ENCODE measurements around the gene EFCAB14. TPM values are rescaled to one million over a fixed set of nuclear protein-coding genes. Genes with fewer than 3 reads are reported as not detected.

EFCAB14 gene
- total RNA-seq, 1 donor: 63.7 TPM

DNA sequence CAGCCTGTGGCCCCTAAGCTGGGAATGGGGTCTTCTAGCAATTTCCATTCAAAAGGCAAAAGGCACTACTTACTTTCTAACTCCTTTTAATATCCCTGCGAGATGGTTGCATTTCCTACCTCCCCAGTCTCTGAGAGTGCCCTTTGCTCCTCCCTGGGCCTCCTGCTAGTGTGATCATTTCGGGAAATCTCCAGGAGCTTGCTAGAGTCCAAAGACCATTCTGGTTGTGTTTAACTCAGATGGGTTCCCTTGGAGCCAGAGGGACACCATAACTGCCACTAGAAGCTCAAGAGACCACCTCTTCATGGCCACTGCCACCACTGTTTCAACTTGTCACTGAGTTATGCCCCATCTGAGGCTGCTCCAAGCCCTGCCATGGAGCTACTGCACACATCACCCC is 45.5 kb upstream of the EFCAB14 start:
- Histone ChIP-seq H3K79me2 (ENCODE audit: insufficient read depth, low read length) (no peaks in the 10 kb centered on the region), H3K4me3 (ENCODE audit: insufficient read depth, low read length) (no peak overlapping the region), H3K4me2 (ENCODE audit: insufficient read depth, low read length) (no peak overlapping the region), H3K27me3 (ENCODE audit: insufficient read depth, low read length) (no peaks in the 10 kb centered on the region), H4K20me1 (ENCODE audit: insufficient read depth, low read length) (no peaks in the 10 kb centered on the region), H3K4me1 (ENCODE audit: insufficient read depth, low read length) (no peaks in the 10 kb centered on the region), H2AFZ (ENCODE audit: low read length) (no peak overlapping the region), H3K36me3 (ENCODE audit: insufficient read depth, low read length) (no peaks in the 10 kb centered on the region), H3K27ac (ENCODE audit: low read depth, low read length) (no peak overlapping the region), H3K9me3 (ENCODE audit: low read depth, low read length) (no peaks in the 10 kb centered on the region)
- no peak for TF ChIP-seq CTCF (IDR thresholded peaks at IDR 0.05; ENCODE audit: extremely low read depth, low read depth, low read length)
- DNase-seq (ENCODE audit: insufficient read length, low spot score, missing footprints): no peak

- no peaks in the 10 kb centered on the region for H4K20me1 ChIP-seq (ENCODE audit: insufficient read depth, low read length)
- no peak overlapping the region for H3K4me3 ChIP-seq (ENCODE audit: insufficient read depth, low read length)
- H3K36me3 ChIP-seq (ENCODE audit: insufficient read depth, low read length): no peaks in the 10 kb centered on the region
- no peaks in the 10 kb centered on the region for H3K27me3 ChIP-seq (ENCODE audit: insufficient read depth, low read length)
- no peak overlapping the region for H3K27ac ChIP-seq (ENCODE audit: low read depth, low read length)
- no peaks in the 10 kb centered on the region for H3K79me2 ChIP-seq (ENCODE audit: insufficient read depth, low read length)
- H3K4me1 ChIP-seq (ENCODE audit: insufficient read depth, low read length): no peaks in the 10 kb centered on the region
- no peak for DNase-seq (ENCODE audit: insufficient read length, low spot score, missing footprints)
- H3K4me2 ChIP-seq (ENCODE audit: insufficient read depth, low read length): no peak overlapping the region
- H2AFZ ChIP-seq (ENCODE audit: low read length): no peak overlapping the region
- TF ChIP-seq CTCF (IDR thresholded peaks at IDR 0.05; ENCODE audit: extremely low read depth, low read depth, low read length): no peak
- no peaks in the 10 kb centered on the region for H3K9me3 ChIP-seq (ENCODE audit: low read depth, low read length)
Measured at GRCh38 chr1:46761740-46762139, 42.8 kb upstream of the EFCAB14 start.

- Histone ChIP-seq H3K9me3 (ENCODE audit: low read depth, low read length) (no peaks in the 10 kb centered on the region), H3K79me2 (ENCODE audit: insufficient read depth, low read length) (no peaks in the 10 kb centered on the region), H3K27me3 (ENCODE audit: insufficient read depth, low read length) (no peaks in the 10 kb centered on the region), H3K4me1 (ENCODE audit: insufficient read depth, low read length) (no peaks in the 10 kb centered on the region), H3K4me3 (ENCODE audit: insufficient read depth, low read length) (no peak overlapping the region), H3K27ac (ENCODE audit: low read depth, low read length) (no peak overlapping the region), H3K36me3 (ENCODE audit: insufficient read depth, low read length) (no peaks in the 10 kb centered on the region), H2AFZ (ENCODE audit: low read length) (no peak overlapping the region), H4K20me1 (ENCODE audit: insufficient read depth, low read length) (no peaks in the 10 kb centered on the region), H3K4me2 (ENCODE audit: insufficient read depth, low read length) (no peak overlapping the region)
- TF ChIP-seq CTCF (IDR thresholded peaks at IDR 0.05; ENCODE audit: extremely low read depth, low read depth, low read length): no peak
- no peak for DNase-seq (ENCODE audit: insufficient read length, low spot score, missing footprints)
Measured at GRCh38 chr1:46760558-46761166, 41.7 kb upstream of the EFCAB14 start.

GRCh38 chr1:46757956-46758528 is 39.1 kb upstream of the EFCAB14 start:
- H2AFZ ChIP-seq (ENCODE audit: low read length): no peak overlapping the region
- no peaks in the 10 kb centered on the region for H3K4me1 ChIP-seq (ENCODE audit: insufficient read depth, low read length)
- no peaks in the 10 kb centered on the region for H4K20me1 ChIP-seq (ENCODE audit: insufficient read depth, low read length)
- H3K4me2 ChIP-seq (ENCODE audit: insufficient read depth, low read length): no peak overlapping the region
- DNase-seq (ENCODE audit: insufficient read length, low spot score, missing footprints): no peak
- no peaks in the 10 kb centered on the region for H3K9me3 ChIP-seq (ENCODE audit: low read depth, low read length)
- H3K4me3 ChIP-seq (ENCODE audit: insufficient read depth, low read length): no peak overlapping the region
- no peak overlapping the region for H3K27ac ChIP-seq (ENCODE audit: low read depth, low read length)
- no peaks in the 10 kb centered on the region for H3K79me2 ChIP-seq (ENCODE audit: insufficient read depth, low read length)
- H3K36me3 ChIP-seq (ENCODE audit: insufficient read depth, low read length): no peaks in the 10 kb centered on the region
- TF ChIP-seq CTCF (IDR thresholded peaks at IDR 0.05; ENCODE audit: extremely low read depth, low read depth, low read length): no peak
- no peaks in the 10 kb centered on the region for H3K27me3 ChIP-seq (ENCODE audit: insufficient read depth, low read length)

All from osteoblast (primary cell).